Subcutaneous preadipocyte (primary cell): Measurements from ENCODE around the gene NODAL. TPM values are rescaled to one million over a fixed set of nuclear protein-coding genes. Genes with fewer than 3 reads are reported as not detected.

Source experiments
- total RNA-seq: library from RNA; depleted of rRNA; stranded (reverse); fragments of >200 nt; gene quantifications from 2 replicates; pipeline ENCODE4 v1.2.3, GENCODE V29; 2012

Gene NODAL
- not detected in 2 replicates for total RNA-seq

DNA sequence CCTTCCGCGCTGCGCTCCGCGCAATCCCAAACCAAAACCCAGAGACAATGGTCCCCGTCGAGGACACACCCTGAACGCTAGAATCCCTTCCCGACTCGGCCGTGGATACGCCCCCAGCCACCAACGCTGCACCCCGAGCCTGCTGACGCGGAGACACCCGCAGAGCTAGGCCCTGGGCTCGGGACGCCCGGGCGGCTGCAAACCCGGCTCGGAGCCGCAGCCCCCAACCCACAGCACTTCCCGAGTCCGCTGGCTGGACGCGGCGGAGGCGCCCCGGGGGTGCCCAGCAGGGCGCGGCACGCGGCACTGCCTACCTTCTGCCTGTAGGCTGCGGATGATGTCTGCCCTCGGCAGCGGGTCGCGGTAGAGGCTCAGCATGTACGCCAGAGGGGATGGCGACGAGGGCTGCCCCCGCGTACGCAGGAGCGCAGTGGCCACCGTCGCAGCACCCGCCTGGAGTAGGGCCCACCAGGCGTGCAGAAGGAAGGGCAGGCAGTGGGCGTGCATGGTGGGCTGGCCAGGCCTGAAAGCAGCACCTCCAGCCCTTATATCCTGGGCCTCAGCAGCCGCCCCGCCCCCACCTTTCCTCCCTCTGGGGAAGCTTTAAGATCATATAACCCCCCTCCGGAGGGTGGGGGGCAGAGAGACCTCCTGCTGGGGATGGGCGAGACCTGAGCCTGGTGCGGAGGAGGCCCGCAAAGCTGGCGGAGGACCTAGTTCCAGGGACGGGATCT, at the start of gene NODAL:
Gene NODAL, minus strand, starts transcription at position 521 of the 734 bp plus-strand sequence. Its CDS starts 14 bp downstream, at position 507.

DNA sequence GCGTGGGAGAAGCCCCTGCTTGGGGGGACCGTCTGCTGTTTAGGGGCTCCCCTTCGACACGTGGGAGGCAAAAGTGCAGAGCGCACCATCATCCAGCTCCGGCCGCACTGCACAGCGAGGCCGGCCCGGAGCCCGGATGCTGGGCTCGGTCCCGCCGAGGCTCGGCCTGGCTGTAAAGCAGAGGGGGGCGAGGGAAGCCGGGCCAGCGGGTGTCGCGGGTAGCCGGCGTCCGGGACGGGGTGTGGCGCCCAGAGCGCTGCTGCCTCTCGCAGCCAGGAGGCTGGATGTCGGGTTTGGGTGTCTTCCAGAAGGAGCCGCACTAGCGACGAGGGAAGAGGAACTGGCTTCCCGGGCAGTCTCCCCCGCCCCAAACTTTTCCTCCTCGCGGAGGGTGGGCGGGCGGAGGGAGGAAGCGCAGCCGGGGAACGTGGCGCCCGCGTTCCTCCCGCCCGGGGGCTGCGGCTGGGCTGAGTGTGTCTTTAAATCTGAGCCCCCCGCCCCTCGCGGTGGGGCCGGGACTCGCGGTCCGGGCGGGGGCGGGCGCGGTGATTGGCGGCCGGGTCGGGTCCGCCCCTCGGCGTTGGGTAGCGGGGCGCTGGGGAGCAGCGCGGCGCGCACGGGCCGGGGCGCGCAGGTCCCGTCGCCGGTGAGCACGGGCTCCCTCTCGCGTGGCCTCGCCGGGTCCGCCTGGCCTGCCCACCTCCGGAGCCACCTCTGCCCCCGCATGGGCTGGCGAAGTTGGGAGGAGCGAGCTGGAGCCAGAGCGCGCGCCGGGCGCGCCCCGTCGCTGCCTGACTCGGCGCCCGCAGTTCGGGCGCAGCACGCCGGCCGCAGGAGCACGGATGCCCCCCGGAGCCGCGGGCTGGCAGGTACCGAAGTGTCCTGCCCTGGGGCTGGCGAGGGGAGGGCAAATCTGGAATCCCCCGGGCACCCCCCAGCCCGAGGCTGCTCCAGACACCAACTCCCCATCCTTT, 37.0 kb upstream of the NODAL start, which contains the start of gene PALD1:
Gene PALD1, plus strand, starts transcription at position 577 of the 974 bp plus-strand sequence. CDS start 47,185 bp downstream, outside the sequence.

DNA sequence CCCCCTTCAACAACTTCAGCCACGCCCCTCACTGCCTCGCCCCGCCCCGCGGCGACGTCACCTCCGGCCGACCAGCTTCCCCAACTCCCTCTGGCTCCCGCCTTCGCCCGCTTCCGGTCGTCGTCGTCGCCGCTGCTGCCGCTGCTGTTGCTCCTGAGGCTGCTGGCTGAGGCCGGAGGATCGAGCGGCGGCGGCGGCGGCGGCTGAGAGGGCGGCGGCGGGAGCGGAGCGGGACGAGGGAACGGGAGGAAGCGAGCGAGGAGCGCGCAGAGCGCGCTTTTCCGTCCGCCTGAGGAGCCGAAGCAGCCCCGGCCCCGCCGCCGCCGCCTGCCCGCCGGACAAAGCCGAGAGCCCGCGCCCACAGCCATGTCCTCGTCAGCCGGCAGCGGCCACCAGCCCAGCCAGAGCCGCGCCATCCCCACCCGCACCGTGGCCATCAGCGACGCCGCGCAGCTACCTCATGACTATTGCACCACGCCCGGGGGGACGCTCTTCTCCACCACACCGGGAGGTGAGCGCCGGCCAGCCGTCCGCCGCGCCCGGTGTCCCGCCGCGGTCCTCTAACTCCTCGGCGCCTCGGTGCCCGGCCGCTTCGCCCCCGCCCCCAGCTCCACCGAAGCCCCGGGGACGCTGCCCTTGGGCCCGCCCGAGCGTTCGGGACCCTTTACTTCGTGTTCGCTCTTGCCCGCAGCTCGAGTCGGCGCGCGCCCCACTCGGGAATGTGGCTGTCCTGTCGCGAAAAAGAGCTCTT, 37.3 kb downstream of the NODAL start, which contains the start of gene EIF4EBP2:
Gene EIF4EBP2, plus strand, starts transcription at position 110 of the 751 bp plus-strand sequence. Its CDS starts 257 bp downstream, at position 367.

Other genes starting within 250 kb of the NODAL start
- gene PPA1, start 208.3 kb downstream of the NODAL start, total RNA-seq, result 359 and 392 TPM in 2 replicates
- not detected in 2 replicates for gene NPFFR1, start 157.7 kb downstream of the NODAL start, total RNA-seq
- gene LRRC20, start 59.1 kb downstream of the NODAL start, total RNA-seq, result 4.4 and 5.9 TPM in 2 replicates
- 42.6 and 44.6 TPM in 2 replicates for gene EIF4EBP2, start 37.5 kb downstream of the NODAL start, total RNA-seq
- gene PALD1, start 37.1 kb upstream of the NODAL start, total RNA-seq, result 0.20 TPM in 1 of 2 replicates, not detected in the other
- not detected in 2 replicates for gene PRF1, start 161.1 kb upstream of the NODAL start, total RNA-seq
- gene ADAMTS14, start 230.8 kb upstream of the NODAL start, total RNA-seq, result 2.6 and 3.1 TPM in 2 replicates